T-cell (primary cell): ENCODE measurements around the gene MAP3K1. TPM values are rescaled to one million over a fixed set of nuclear protein-coding genes. Genes with fewer than 3 reads are reported as not detected.

ENCODE experiments used
- total RNA-seq, 35 experiments: library from RNA in 6 of 35; stranded (reverse) in 6 of 35; fragments of 120-200 nt in 1 of 35; gene quantifications; one replicate each; pipeline versions ENCODE4 v1.2.1 to v1.2.4 and lab custom pipeline; 2013 to 2026

MAP3K1 gene
- total RNA-seq, 5 donors from 2014 or later (not counting 1 experiment from before 2014, with no cell fraction given), result 53.1 to 96.0 (median 80.6) TPM

Other genes starting within 250 kb of the MAP3K1 start
- 1 to 10 TPM in 4 of 5 donors, under 1 TPM in 1; 0.73 to 6.4 (median 5.3) TPM for gene SETD9, start 94.0 kb downstream of the MAP3K1 start, total RNA-seq
- gene MIER3, start 136.6 kb downstream of the MAP3K1 start, total RNA-seq, result 10 to 100 TPM; 21.3 to 25.9 (median 23.6) TPM